ENCODE data around the gene ATF1. TPM values are rescaled to one million over a fixed set of nuclear protein-coding genes. Genes with fewer than 3 reads are reported as not detected.

The ATF1 gene
- 26.4 TPM for total RNA-seq
- long read RNA-seq, transcript ATF1-201 (7 exons, 2,181 nt): major isoform, 10 of 14 reads
- long read RNA-seq, partial matches to known transcripts: 3 of 14 reads
- long read RNA-seq, other reads (novel, unspliced or antisense): 1 of 14 reads

GRCh38 chr12:50763639-50764285, at the start of gene ATF1:
ATF1 (plus strand) TSS chr12:50764101; CDS start chr12:50780146, 16,045 bp downstream.
- intact Hi-C loops (cut with DNase I): loop anchor here (2.0 kb wide), 1 partner anchor 223 kb away; no protein-coding TSS in a partner anchor
- peak; percentile 96 for DNase-seq (ENCODE audit: low spot score)

GRCh38 chr12:50715174-50715573, 48.7 kb upstream of the ATF1 start:
- no peak for DNase-seq (ENCODE audit: low spot score)
- intact Hi-C loops (cut with DNase I): no loop called here

- intact Hi-C loops (cut with DNase I): no loop called here
These were observed 45.1 kb upstream of the ATF1 start for GRCh38 chr12:50718760-50719159.

GRCh38 chr12:50720085-50720484, 43.8 kb upstream of the ATF1 start:
- intact Hi-C loops (cut with DNase I): no loop called here
- DNase-seq (ENCODE audit: low spot score): no peak

More at GRCh38 chr12:50718760-50719159, 45.1 kb upstream of the ATF1 start:
- no peak for DNase-seq (ENCODE audit: low spot score)

GRCh38 chr12:50720501-50720900, 43.4 kb upstream of the ATF1 start:
- DNase-seq (ENCODE audit: low spot score): no peak
- intact Hi-C loops (cut with DNase I): no loop called here

GRCh38 chr12:50723865-50724264, 40.0 kb upstream of the ATF1 start:
- intact Hi-C loops (cut with DNase I): no loop called here
- no peak for DNase-seq (ENCODE audit: low spot score)

- intact Hi-C loops (cut with DNase I): no loop called here
- DNase-seq (ENCODE audit: low spot score): no peak
These were observed 38.6 kb upstream of the ATF1 start for GRCh38 chr12:50725011-50725942.

GRCh38 chr12:50727466-50727865, 36.4 kb upstream of the ATF1 start:
- no peak for DNase-seq (ENCODE audit: low spot score)
- intact Hi-C loops (cut with DNase I): no loop called here

GRCh38 chr12:50728417-50728816, 35.5 kb upstream of the ATF1 start:
- DNase-seq (ENCODE audit: low spot score): no peak
- intact Hi-C loops (cut with DNase I): no loop called here

GRCh38 chr12:50728841-50729240, 35.1 kb upstream of the ATF1 start:
- intact Hi-C loops (cut with DNase I): no loop called here
- no peak for DNase-seq (ENCODE audit: low spot score)

- intact Hi-C loops (cut with DNase I): loop anchor here (10.0 kb wide), 1 partner anchor 228 kb away; the partner anchor contains the start of gene DIP2B
- DNase-seq (ENCODE audit: low spot score): no peak
These were observed 31.3 kb upstream of the ATF1 start for GRCh38 chr12:50732591-50732990.

GRCh38 chr12:50733706-50734105, 30.2 kb upstream of the ATF1 start:
- intact Hi-C loops (cut with DNase I): loop anchor here (10.0 kb wide), 1 partner anchor 229 kb away; the partner anchor contains the start of gene DIP2B
- no peak for DNase-seq (ENCODE audit: low spot score)

- no peak for DNase-seq (ENCODE audit: low spot score)
- intact Hi-C loops (cut with DNase I): loop anchor here (10.0 kb wide), 1 partner anchor 230 kb away; the partner anchor contains the start of gene DIP2B
These were observed 29.3 kb upstream of the ATF1 start for GRCh38 chr12:50734409-50735263.

- intact Hi-C loops (cut with DNase I): loop anchor here (10.0 kb wide), 1 partner anchor 235 kb away; the partner anchor contains the start of gene DIP2B
- no peak for DNase-seq (ENCODE audit: low spot score)
These were observed 24.3 kb upstream of the ATF1 start for GRCh38 chr12:50739611-50740010.

- no peak for DNase-seq (ENCODE audit: low spot score)
- intact Hi-C loops (cut with DNase I): no loop called here
These were observed 23.6 kb upstream of the ATF1 start for GRCh38 chr12:50740307-50740706.

GRCh38 chr12:50742776-50743175, 21.1 kb upstream of the ATF1 start:
- DNase-seq (ENCODE audit: low spot score): no peak
- intact Hi-C loops (cut with DNase I): no loop called here

GRCh38 chr12:50745861-50746260, 18.0 kb upstream of the ATF1 start:
- no peak for DNase-seq (ENCODE audit: low spot score)
- intact Hi-C loops (cut with DNase I): no loop called here

- DNase-seq (ENCODE audit: low spot score): no peak
- intact Hi-C loops (cut with DNase I): no loop called here
These were observed 17.5 kb upstream of the ATF1 start for GRCh38 chr12:50746431-50746830.

- no peak for DNase-seq (ENCODE audit: low spot score)
- intact Hi-C loops (cut with DNase I): no loop called here
These were observed 16.1 kb upstream of the ATF1 start for GRCh38 chr12:50747817-50748216.
